Left ventricle myocardium inferior (tissue), 1 donor: ENCODE data around the gene ANKRD23. TPM values are rescaled to one million over a fixed set of nuclear protein-coding genes. Genes with fewer than 3 reads are reported as not detected.
"Not testable (repeated sequence)": the region's sequence is repeated elsewhere in the genome, so short reads cannot be mapped to it uniquely, and the experiment has no call there.

Source experiments
- DNase-seq: peaks from one replicate; pipeline ENCODE4 v3.0.0-alpha.2; 2020
- H3K27ac ChIP-seq: fragments of 200-600 bp; replicated peaks from 2 replicates; pipeline ENCODE4 v1.8.0; 2021
- H3K27me3 ChIP-seq: fragments of 200-600 bp; 2 replicates; pipeline ENCODE4 v1.8.0; 2021; ENCODE audit warnings: low read depth
- H3K36me3 ChIP-seq: fragments of 200-600 bp; 2 replicates; pipeline ENCODE4 v1.8.0; 2021
- H3K4me1 ChIP-seq: fragments of 200-600 bp; 2 replicates; pipeline ENCODE4 v1.8.0; 2021
- H3K4me3 ChIP-seq: fragments of 200-600 bp; 2 replicates; pipeline ENCODE4 v1.8.0; 2021; ENCODE audit warnings: mild to moderate bottlenecking, moderate library complexity
- H3K9me3 ChIP-seq: fragments of 200-600 bp; replicated peaks from 2 replicates; pipeline ENCODE4 v1.8.0; 2021
- CTCF ChIP-seq: fragments of 200-600 bp; IDR thresholded peaks from 2 replicates; pipeline ENCODE4 v1.8.0; 2021; ENCODE audit warnings: antibody characterized with exemption, mild to moderate bottlenecking, borderline replicate concordance
- intact Hi-C: fragments of 100-400 bp; cut with micrococcal nuclease; formaldehyde crosslinking; loops from one replicate; pipeline ENCODE4 v1.11.0; 2022
- total RNA-seq: library from RNA; stranded (reverse); fragmentation: NEBNext Ultra II Directional; extraction: Animal tissue kit (Norgen Biotek cat#: 25700); gene quantifications from one replicate; pipeline ENCODE4 v1.2.1, GENCODE V29; 2021
- donor health status: DM: no; HTN: yes; CAD: no; lungs with severe emphysema.

The ANKRD23 gene
- total RNA-seq, 1 donor from 2014 or later: 14.4 TPM

GRCh38 chr2:96865654-96866053 is 21.8 kb upstream of the ANKRD23 start:
- peaks cover 82% of the 10 kb centered on the region for H3K4me1 ChIP-seq
- DNase-seq: no peak
- H3K27ac ChIP-seq: peak overlapping the region; percentile 98
- intact Hi-C loops: no loop called here
- no peak overlapping the region for H3K4me3 ChIP-seq
- no peaks in the 10 kb centered on the region for H3K9me3 ChIP-seq
- H3K27me3 ChIP-seq: no peaks in the 10 kb centered on the region
- H3K36me3 ChIP-seq: peaks cover 68% of the 10 kb centered on the region
- no peak for TF ChIP-seq CTCF

GRCh38 chr2:96864343-96865091 is 20.7 kb upstream of the ANKRD23 start:
- H3K4me1 ChIP-seq: peaks cover 83% of the 10 kb centered on the region
- no peaks in the 10 kb centered on the region for H3K9me3 ChIP-seq
- H3K27me3 ChIP-seq: no peaks in the 10 kb centered on the region
- peak; percentile 80 for DNase-seq
- peaks cover 75% of the 10 kb centered on the region for H3K36me3 ChIP-seq
- H3K4me3 ChIP-seq: no peak overlapping the region
- intact Hi-C loops: no loop called here
- H3K27ac ChIP-seq: peak overlapping the region; percentile 40
- no peak for TF ChIP-seq CTCF

GRCh38 chr2:96863575-96864342 is 19.9 kb upstream of the ANKRD23 start:
- peaks cover 75% of the 10 kb centered on the region for H3K36me3 ChIP-seq
- peak; percentile 15 for DNase-seq
- H3K27me3 ChIP-seq: no peaks in the 10 kb centered on the region
- intact Hi-C loops: no loop called here
- no peak overlapping the region for H3K27ac ChIP-seq
- peaks cover 83% of the 10 kb centered on the region for H3K4me1 ChIP-seq
- TF ChIP-seq CTCF: no peak
- H3K4me3 ChIP-seq: no peak overlapping the region
- no peaks in the 10 kb centered on the region for H3K9me3 ChIP-seq

GRCh38 chr2:96863056-96863455 is 19.2 kb upstream of the ANKRD23 start:
- H3K4me3 ChIP-seq, H3K9me3 ChIP-seq, DNase-seq, H3K27ac ChIP-seq, intact Hi-C loops, H3K27me3 ChIP-seq: not testable (repeated sequence)
- Histone ChIP-seq H3K36me3 (peaks cover 75% of the 10 kb centered on the region), H3K4me1 (peaks cover 80% of the 10 kb centered on the region)

- no peaks in the 10 kb centered on the region for H3K9me3 ChIP-seq
- DNase-seq: no peak
These were observed 17.3 kb upstream of the ANKRD23 start for GRCh38 chr2:96861074-96861473.

More at GRCh38 chr2:96861074-96861473, 17.3 kb upstream of the ANKRD23 start:
- Histone ChIP-seq H3K27ac (peak overlapping the region; percentile 87), H3K36me3 (peaks cover 61% of the 10 kb centered on the region), H3K4me1 (peaks cover 76% of the 10 kb centered on the region), H3K4me3 (no peak overlapping the region), H3K27me3 (no peaks in the 10 kb centered on the region)
- no peak for TF ChIP-seq CTCF
- intact Hi-C loops: no loop called here
